ENCODE results near the gene PDE4DIP.
"Not testable (repeated sequence)": the region's sequence is repeated elsewhere in the genome, so short reads cannot be mapped to it uniquely, and the experiment has no call there.

Gene PDE4DIP

GRCh38 chr1:148862590-148862989, 18.4 kb downstream of the PDE4DIP start:
- H3K4me3 ChIP-seq (replicated peaks; ENCODE audit: low read depth, low read length); DNase-seq (ENCODE audit: low read depth): not testable (repeated sequence)

GRCh38 chr1:148868924-148869633, 24.9 kb downstream of the PDE4DIP start:
- DNase-seq (ENCODE audit: low read depth); H3K4me3 ChIP-seq (replicated peaks; ENCODE audit: low read depth, low read length): not testable (repeated sequence)

GRCh38 chr1:148869634-148869961, 25.4 kb downstream of the PDE4DIP start:
- not testable (repeated sequence) for DNase-seq (ENCODE audit: low read depth); H3K4me3 ChIP-seq (replicated peaks; ENCODE audit: low read depth, low read length)

GRCh38 chr1:148874408-148875388, 30.5 kb downstream of the PDE4DIP start:
- DNase-seq (ENCODE audit: low read depth); H3K4me3 ChIP-seq (replicated peaks; ENCODE audit: low read depth, low read length): not testable (repeated sequence)

GRCh38 chr1:148879812-148880416, 35.7 kb downstream of the PDE4DIP start:
- not testable (repeated sequence) for DNase-seq (ENCODE audit: low read depth); H3K4me3 ChIP-seq (replicated peaks; ENCODE audit: low read depth, low read length)

- DNase-seq (ENCODE audit: low read depth); H3K4me3 ChIP-seq (replicated peaks; ENCODE audit: low read depth, low read length): not testable (repeated sequence)
Observed at GRCh38 chr1:148881261-148881660, 37.0 kb downstream of the PDE4DIP start.

- H3K4me3 ChIP-seq (replicated peaks; ENCODE audit: low read depth, low read length); DNase-seq (ENCODE audit: low read depth): not testable (repeated sequence)
Observed at GRCh38 chr1:148885219-148885618, 41.0 kb downstream of the PDE4DIP start.

GRCh38 chr1:148886293-148886692, 42.1 kb downstream of the PDE4DIP start:
- not testable (repeated sequence) for H3K4me3 ChIP-seq (replicated peaks; ENCODE audit: low read depth, low read length); DNase-seq (ENCODE audit: low read depth)

GRCh38 chr1:148888597-148888996, 44.4 kb downstream of the PDE4DIP start:
- not testable (repeated sequence) for H3K4me3 ChIP-seq (replicated peaks; ENCODE audit: low read depth, low read length); DNase-seq (ENCODE audit: low read depth)

- not testable (repeated sequence) for DNase-seq (ENCODE audit: low read depth); H3K4me3 ChIP-seq (replicated peaks; ENCODE audit: low read depth, low read length)
Observed at GRCh38 chr1:148889267-148890074, 45.2 kb downstream of the PDE4DIP start.

- H3K4me3 ChIP-seq (replicated peaks; ENCODE audit: low read depth, low read length); DNase-seq (ENCODE audit: low read depth): not testable (repeated sequence)
Observed at GRCh38 chr1:148890075-148890568, 45.9 kb downstream of the PDE4DIP start.

- not testable (repeated sequence) for DNase-seq (ENCODE audit: low read depth); H3K4me3 ChIP-seq (replicated peaks; ENCODE audit: low read depth, low read length)
Observed at GRCh38 chr1:148894360-148895352, 50.4 kb downstream of the PDE4DIP start.

GRCh38 chr1:148900026-148900425, 55.8 kb downstream of the PDE4DIP start:
- not testable (repeated sequence) for DNase-seq (ENCODE audit: low read depth); H3K4me3 ChIP-seq (replicated peaks; ENCODE audit: low read depth, low read length)

- H3K4me3 ChIP-seq (replicated peaks; ENCODE audit: low read depth, low read length); DNase-seq (ENCODE audit: low read depth): not testable (repeated sequence)
Observed at GRCh38 chr1:148900691-148901090, 56.5 kb downstream of the PDE4DIP start.

GRCh38 chr1:148901150-148901952, 57.1 kb downstream of the PDE4DIP start:
- H3K4me3 ChIP-seq (replicated peaks; ENCODE audit: low read depth, low read length); DNase-seq (ENCODE audit: low read depth): not testable (repeated sequence)

GRCh38 chr1:148901953-148902341, 57.7 kb downstream of the PDE4DIP start:
- H3K4me3 ChIP-seq (replicated peaks; ENCODE audit: low read depth, low read length); DNase-seq (ENCODE audit: low read depth): not testable (repeated sequence)
